ENCODE measurements around the gene METTL26. TPM values are rescaled to one million over a fixed set of nuclear protein-coding genes. Genes with fewer than 3 reads are reported as not detected.
A peak's percentile ranks its signal among the peaks of the same experiment; 100 is the strongest.

Gene METTL26
- total and polyA plus RNA-seq, 9 of the 15 experiments (the other 6 are each of a cell fraction or from before 2014, with no cell fraction given), result 7.3 to 262 (median 80.9) TPM

DNA sequence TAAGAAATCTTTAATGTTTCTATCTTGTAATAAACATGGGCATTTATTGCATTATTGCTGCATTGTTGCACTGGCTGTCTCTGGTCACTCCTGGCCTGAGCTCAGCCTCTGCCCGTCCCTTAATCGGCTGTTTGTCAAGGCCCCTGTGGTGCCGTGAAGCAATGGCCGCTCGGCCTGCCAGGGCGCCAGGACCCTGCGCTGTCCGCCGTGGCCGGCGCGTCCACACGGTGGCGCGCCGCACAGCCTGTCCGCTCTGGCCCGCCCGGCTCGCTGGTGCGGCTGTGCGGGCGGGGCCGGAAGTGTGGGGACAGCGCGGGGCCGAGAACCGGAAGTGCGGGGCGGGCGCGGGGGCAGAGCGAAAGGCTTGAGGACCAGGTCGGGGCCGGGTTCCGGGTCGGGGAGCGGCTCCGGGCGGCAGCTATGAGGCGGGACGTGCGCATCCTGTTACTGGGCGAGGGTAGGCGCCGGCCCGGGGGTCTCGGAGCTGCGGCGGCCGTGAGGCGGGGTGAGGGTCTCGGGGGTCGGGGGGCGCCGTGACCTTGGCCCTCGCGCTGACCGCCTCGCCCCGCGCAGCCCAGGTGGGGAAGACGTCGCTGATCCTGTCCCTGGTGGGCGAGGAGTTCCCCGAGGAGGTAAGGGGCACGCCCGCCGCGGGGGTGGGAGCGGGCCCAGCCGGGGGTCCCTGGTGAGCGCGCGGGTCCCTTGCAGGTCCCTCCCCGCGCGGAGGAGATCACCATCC lies 31.8 kb upstream of the METTL26 start, which contains the start of gene RHOT2 (continued):
- TF ChIP-seq, protein P1, sequence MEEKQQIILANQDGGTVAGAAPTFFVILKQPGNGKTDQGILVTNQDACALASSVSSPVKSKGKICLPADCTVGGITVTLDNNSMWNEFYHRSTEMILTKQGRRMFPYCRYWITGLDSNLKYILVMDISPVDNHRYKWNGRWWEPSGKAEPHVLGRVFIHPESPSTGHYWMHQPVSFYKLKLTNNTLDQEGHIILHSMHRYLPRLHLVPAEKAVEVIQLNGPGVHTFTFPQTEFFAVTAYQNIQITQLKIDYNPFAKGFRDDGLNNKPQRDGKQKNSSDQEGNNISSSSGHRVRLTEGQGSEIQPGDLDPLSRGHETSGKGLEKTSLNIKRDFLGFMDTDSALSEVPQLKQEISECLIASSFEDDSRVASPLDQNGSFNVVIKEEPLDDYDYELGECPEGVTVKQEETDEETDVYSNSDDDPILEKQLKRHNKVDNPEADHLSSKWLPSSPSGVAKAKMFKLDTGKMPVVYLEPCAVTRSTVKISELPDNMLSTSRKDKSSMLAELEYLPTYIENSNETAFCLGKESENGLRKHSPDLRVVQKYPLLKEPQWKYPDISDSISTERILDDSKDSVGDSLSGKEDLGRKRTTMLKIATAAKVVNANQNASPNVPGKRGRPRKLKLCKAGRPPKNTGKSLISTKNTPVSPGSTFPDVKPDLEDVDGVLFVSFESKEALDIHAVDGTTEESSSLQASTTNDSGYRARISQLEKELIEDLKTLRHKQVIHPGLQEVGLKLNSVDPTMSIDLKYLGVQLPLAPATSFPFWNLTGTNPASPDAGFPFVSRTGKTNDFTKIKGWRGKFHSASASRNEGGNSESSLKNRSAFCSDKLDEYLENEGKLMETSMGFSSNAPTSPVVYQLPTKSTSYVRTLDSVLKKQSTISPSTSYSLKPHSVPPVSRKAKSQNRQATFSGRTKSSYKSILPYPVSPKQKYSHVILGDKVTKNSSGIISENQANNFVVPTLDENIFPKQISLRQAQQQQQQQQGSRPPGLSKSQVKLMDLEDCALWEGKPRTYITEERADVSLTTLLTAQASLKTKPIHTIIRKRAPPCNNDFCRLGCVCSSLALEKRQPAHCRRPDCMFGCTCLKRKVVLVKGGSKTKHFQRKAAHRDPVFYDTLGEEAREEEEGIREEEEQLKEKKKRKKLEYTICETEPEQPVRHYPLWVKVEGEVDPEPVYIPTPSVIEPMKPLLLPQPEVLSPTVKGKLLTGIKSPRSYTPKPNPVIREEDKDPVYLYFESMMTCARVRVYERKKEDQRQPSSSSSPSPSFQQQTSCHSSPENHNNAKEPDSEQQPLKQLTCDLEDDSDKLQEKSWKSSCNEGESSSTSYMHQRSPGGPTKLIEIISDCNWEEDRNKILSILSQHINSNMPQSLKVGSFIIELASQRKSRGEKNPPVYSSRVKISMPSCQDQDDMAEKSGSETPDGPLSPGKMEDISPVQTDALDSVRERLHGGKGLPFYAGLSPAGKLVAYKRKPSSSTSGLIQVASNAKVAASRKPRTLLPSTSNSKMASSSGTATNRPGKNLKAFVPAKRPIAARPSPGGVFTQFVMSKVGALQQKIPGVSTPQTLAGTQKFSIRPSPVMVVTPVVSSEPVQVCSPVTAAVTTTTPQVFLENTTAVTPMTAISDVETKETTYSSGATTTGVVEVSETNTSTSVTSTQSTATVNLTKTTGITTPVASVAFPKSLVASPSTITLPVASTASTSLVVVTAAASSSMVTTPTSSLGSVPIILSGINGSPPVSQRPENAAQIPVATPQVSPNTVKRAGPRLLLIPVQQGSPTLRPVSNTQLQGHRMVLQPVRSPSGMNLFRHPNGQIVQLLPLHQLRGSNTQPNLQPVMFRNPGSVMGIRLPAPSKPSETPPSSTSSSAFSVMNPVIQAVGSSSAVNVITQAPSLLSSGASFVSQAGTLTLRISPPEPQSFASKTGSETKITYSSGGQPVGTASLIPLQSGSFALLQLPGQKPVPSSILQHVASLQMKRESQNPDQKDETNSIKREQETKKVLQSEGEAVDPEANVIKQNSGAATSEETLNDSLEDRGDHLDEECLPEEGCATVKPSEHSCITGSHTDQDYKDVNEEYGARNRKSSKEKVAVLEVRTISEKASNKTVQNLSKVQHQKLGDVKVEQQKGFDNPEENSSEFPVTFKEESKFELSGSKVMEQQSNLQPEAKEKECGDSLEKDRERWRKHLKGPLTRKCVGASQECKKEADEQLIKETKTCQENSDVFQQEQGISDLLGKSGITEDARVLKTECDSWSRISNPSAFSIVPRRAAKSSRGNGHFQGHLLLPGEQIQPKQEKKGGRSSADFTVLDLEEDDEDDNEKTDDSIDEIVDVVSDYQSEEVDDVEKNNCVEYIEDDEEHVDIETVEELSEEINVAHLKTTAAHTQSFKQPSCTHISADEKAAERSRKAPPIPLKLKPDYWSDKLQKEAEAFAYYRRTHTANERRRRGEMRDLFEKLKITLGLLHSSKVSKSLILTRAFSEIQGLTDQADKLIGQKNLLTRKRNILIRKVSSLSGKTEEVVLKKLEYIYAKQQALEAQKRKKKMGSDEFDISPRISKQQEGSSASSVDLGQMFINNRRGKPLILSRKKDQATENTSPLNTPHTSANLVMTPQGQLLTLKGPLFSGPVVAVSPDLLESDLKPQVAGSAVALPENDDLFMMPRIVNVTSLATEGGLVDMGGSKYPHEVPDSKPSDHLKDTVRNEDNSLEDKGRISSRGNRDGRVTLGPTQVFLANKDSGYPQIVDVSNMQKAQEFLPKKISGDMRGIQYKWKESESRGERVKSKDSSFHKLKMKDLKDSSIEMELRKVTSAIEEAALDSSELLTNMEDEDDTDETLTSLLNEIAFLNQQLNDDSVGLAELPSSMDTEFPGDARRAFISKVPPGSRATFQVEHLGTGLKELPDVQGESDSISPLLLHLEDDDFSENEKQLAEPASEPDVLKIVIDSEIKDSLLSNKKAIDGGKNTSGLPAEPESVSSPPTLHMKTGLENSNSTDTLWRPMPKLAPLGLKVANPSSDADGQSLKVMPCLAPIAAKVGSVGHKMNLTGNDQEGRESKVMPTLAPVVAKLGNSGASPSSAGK (IDR thresholded peaks at IDR 0.05), result no peak
- TF ChIP-seq, protein P2, sequence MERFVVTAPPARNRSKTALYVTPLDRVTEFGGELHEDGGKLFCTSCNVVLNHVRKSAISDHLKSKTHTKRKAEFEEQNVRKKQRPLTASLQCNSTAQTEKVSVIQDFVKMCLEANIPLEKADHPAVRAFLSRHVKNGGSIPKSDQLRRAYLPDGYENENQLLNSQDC (CRISPR knock-in tag; IDR thresholded peaks at IDR 0.05), result no peak
- no peak for TF ChIP-seq RBM25 (IDR thresholded peaks at IDR 0.05; ENCODE audit: low read depth, low read length, severe bottlenecking)
- no peak for TF ChIP-seq ZNF778 (CRISPR knock-in tag; IDR thresholded peaks at IDR 0.05)
- no peak for TF ChIP-seq PTTG1 (tag; IDR thresholded peaks at IDR 0.05; ENCODE audit: low read depth)
- TF ChIP-seq ETV1 (tag; conservative IDR thresholded peaks at IDR 0.05; ENCODE audit: low read depth), result 0 out of 2 replicates have a peak, but pooled peaks have one; percentile 38
- TF ChIP-seq ESRRA (IDR thresholded peaks at IDR 0.05; ENCODE audit: borderline replicate concordance, low read depth), result peak; percentile 89
- TF ChIP-seq ETS2 (tag; IDR thresholded peaks at IDR 0.05; ENCODE audit: borderline replicate concordance, poor library complexity, severe bottlenecking), result no peak
- TF ChIP-seq KAT8 (IDR thresholded peaks at IDR 0.05; ENCODE audit: low read depth), result no peak
- no peak for TF ChIP-seq FOXJ3 (CRISPR knock-in tag; IDR thresholded peaks at IDR 0.05)
- TF ChIP-seq ZNF584 (CRISPR knock-in tag; IDR thresholded peaks at IDR 0.05; ENCODE audit: low read depth), result no peak
- TF ChIP-seq, protein P3, sequence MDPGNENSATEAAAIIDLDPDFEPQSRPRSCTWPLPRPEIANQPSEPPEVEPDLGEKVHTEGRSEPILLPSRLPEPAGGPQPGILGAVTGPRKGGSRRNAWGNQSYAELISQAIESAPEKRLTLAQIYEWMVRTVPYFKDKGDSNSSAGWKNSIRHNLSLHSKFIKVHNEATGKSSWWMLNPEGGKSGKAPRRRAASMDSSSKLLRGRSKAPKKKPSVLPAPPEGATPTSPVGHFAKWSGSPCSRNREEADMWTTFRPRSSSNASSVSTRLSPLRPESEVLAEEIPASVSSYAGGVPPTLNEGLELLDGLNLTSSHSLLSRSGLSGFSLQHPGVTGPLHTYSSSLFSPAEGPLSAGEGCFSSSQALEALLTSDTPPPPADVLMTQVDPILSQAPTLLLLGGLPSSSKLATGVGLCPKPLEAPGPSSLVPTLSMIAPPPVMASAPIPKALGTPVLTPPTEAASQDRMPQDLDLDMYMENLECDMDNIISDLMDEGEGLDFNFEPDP (CRISPR knock-in tag; IDR thresholded peaks at IDR 0.05), result no peak
